ENCODE data around the gene HOXD13.

The HOXD13 gene

DNA sequence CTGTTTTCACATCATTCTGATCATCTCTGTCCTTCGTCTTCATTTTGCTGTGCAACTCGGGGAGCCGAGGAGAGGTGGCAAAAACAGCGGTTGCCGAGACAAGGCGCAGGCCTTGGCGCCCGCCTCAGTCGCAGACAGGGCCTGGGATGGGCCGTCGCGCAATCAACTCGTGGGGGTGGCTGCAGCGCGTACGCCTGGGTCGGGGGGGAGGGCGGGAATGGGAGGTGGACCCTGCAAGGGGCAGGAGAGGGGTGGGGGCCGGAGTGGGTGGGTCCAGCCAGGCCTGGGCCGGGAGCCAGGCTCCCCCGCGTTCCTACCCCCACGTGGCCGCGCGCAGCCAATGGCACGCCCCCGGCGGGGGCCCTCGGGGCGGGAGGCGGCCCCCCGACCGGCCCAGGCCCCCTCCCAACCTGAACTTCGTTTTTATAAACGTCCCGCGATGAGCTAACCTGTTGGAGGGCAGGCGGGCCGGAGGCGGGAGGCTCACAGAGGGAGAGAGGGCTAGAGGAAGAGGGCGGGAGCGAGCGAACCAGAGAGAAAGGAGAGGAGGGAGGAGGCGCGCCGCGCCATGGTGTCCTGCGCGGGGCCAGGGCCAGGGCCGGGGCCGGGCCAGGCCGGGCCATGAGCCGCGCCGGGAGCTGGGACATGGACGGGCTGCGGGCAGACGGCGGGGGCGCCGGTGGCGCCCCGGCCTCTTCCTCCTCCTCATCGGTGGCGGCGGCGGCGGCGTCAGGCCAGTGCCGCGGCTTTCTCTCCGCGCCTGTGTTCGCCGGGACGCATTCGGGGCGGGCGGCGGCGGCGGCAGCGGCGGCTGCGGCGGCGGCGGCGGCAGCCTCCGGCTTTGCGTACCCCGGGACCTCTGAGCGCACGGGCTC is at the start of gene HOXD13:
TSS of gene HOXD13 (plus strand) at position 452 of the 875 bp plus-strand sequence. CDS start at position 622, 170 bp downstream.
- DNase-seq = peak in 1 of 3 experiments; percentile 16

DNA sequence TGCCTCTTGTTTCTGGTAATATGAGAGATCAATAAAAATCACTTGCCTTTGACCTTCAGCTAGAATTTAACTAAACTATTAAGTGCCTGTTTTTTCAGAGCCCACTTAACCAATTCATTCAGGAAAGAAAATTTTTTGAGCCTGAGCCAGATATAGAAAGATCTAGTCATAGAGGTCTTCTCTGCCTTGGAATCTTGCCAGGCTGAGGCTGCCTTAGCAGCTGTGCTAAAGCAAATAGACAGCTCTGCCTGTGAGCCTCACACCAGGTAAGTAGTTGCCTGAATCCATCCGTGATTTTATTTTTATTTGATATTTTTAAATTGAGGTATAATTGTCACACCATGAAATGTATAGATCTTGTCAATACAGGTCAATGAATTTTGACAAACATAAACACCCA is 36.1 kb upstream of the HOXD13 start:
- DNase-seq = peak; percentile 51 to 89 (median 52)

DNA sequence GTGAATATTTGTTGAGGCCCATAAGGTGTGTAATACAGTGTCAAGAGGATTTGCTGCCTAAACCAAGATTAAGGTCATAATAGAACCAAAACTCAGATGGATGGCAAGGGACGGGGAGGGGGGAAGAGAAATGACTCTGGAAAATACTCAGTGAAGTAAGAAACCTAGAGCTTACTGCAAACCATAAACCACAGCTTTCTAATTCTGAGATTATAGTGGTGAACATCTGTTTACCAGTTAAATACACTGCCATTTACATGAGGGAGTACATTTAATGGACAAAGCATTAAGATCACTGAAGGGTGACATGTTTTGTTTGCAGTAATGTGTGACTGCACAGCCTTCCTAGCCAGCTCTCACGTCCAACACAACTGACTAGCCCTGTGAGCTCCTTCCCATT is 28.6 kb upstream of the HOXD13 start:
- DNase-seq = peak; percentile 5 to 51 (median 5)

- DNase-seq = no peak
These were observed 25.6 kb upstream of the HOXD13 start for GRCh38 chr2:176066645-176067588.

DNA sequence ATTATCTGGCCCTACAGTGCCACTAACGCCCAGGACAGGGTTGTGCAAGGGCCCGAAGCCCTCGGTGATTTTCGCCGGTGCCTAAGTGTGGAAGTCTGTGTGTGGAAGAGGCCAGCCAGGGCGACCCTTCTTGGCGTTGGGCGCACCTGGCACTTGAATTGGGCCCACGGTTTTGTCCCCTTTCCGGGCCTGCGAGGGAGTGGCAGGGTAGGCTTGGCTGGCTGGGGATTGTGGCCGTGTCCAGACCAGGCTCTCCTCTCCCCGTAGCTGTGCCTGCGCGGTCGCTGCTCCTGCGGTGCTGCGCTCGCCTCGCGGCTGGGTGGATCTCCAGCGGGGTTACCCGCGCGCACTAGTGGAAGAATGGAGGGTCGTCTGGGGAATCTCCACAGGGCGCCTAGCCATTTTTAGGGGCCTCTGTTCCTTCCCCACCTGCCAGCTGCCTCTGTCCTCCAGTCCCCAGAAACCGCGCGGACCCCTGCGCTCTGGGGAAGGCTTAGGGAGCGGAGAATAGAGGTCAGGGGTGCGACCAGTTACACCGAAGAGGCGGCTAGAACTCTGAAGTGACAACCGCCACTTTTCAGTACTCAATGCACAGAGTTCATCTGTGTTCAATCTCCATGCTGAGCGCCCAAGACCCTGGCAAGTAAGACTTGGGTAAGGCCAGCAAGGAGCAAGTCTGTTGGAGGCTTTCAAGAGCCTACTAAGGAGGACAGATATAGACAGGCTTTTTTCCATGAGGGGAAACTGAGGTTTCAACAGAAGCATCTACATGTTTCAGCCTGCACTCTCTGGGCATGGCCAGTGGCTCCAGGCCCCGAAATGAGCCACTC is 24.7 kb upstream of the HOXD13 start:
- no peak for DNase-seq

DNA sequence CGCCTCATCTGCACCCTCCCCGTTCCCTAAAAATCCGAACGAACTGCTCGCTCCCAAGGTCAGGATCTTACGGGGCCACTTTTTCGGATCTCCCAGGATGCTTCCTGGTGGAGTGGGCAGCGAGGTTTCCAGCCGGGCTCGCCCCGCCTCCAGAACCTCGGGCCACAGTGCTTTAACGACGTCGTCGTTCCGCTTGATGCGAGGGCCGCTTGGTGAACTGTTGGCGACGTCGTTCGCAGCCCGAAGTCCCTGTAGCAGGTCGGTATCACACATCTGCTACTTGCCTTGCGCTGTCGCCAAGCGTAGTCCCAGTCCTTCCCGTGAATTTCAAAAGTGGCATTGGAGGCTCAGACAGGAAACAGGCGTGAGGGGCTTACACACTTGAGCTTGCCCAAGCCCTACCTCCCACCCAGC is 24.1 kb upstream of the HOXD13 start:
- DNase-seq = no peak

- DNase-seq = no peak
These were observed 20.9 kb upstream of the HOXD13 start for GRCh38 chr2:176071330-176072291.

- no peak for DNase-seq
These were observed 20.2 kb upstream of the HOXD13 start for GRCh38 chr2:176072292-176072669.

DNA sequence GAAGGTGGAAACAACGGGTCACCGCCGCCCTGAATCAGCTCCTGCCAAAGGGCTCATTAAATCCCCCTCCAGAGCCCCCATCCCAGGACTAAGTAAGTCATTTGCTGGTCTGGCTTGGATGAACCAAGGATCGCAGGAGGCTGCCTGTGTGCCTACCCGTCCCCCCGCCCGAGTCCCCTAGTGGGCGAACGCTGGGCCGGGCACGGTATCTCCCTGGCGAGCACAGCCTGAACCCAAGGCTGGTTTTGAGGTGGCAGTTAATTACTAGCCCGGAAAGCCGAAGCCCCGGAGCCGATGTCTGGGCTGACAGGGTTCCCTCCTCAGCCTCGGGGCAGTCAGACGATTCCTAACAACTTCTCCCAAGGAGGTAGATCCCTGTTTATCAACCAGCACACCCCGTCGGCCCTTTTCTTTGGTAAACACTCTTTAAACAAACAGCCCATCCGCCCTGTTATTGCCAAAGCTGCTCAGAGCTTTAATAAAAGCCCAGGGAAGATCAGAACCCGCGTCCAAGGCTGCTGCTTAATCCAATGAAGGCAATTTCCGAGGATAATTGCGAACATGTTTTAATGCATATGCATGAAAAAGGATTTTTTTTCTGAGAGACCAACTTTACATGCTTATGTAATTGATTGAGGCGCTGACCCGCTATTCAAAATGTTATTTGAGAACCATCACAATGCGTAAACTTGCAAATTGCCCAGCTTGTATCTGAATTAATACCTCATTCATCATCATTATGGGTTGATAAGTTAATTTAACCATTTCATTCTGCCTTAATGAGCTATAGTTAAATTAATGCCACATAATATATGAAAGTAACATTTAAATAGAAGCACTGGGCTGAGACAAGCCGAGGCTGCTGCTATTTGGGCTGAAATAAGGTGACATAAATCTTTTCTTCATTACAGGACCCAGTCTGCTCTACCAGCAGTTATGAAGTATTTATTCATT is 19.3 kb upstream of the HOXD13 start:
- DNase-seq = peak in 1 of 3 experiments; percentile 17

DNA sequence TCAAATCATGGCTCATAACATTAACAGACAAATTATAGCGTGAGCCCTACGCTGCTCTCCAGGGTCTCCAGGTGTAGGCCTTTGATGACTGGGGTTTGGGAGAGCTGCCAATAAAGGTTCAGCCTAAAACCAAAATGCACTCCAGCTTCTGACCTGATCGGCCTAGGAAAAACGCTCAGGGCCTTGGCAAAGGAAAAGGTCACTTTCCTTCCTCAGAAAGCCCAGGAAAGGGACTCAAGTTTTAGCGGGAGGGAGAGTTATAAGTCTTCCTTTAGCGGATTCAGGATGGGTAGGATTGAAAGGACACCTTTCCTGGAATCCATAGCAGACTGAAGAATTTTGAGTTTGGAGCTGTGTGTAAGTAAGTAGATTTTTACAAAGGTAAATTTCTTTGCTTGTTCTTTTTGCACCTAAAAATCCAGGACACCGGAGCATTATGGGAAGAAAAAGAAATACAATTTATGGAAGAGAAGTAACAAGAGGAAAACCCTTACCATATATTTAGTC is 17.5 kb upstream of the HOXD13 start:
- no peak for DNase-seq

GRCh38 chr2:176075481-176075880 is 17.0 kb upstream of the HOXD13 start:
- DNase-seq = no peak

- no peak for DNase-seq
These were observed 16.5 kb upstream of the HOXD13 start for GRCh38 chr2:176076063-176076462.

- no peak for DNase-seq
These were observed 15.7 kb upstream of the HOXD13 start for GRCh38 chr2:176076796-176077195.

DNA sequence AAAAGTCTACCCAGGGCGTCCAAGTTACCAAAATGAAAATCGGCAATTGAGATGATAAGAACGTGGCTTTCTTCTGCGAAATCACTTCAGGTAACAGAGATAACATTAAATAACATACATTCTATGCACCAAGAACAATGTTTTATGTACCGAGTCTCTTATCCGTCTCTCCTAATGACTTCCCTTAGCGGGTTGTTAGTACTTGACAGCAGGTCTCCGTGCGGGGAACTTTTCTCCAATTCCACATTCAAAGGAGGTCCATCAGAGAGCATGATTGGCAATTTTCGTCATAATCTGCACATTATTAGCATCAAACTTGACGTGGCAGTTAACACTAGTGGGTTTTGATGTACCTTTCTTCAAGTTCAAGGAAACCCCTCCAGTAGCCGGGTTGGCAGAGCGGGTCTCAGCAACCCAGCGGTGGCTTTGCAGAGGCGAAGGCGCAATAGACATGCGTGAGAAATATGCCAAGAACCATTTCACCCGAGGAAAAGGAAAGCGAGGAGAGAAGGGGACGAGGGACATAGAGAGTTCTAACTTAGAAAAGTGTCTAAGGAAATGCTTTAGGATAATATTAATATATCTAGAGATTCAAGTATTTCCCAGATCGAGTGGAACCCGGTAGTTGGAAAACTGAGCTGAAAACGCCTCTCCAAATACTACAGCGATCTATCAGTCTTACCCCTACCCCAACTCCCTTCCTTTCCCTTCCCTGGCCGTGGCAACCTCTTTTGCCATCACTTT is 13.8 kb upstream of the HOXD13 start:
- peak; percentile 36 to 69 (median 65) for DNase-seq

DNA sequence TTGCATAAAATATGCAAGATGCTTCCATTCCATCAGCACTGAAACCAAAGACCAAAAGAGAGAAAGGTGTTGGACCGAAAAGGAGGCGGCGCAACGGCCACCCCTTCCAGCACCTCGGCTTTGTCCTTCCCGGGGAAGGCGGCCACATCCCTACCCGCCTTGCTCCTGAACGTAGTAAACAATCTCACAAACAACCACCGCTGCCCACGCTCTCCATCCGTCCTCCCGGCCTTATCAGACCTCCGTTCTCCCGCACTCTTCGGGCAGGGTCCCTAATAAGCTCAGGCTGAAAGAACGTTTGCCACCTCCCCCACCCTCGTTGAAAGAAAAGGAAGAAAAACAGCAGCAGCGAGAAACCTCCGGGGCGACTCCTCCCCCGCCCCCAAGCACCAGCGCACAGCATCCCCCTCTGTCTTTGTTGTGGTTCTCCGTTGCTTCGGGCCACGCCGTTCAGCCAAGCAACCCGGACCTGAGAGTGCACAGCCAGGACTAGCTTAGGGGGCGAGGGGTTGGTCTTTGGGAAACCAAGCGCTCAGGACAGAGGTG is 13.2 kb upstream of the HOXD13 start:
- peak; percentile 50 to 93 (median 85) for DNase-seq

- DNase-seq = peak; percentile 76 to 93 (median 87)
These were observed 12.5 kb upstream of the HOXD13 start for GRCh38 chr2:176079831-176080539.

DNA sequence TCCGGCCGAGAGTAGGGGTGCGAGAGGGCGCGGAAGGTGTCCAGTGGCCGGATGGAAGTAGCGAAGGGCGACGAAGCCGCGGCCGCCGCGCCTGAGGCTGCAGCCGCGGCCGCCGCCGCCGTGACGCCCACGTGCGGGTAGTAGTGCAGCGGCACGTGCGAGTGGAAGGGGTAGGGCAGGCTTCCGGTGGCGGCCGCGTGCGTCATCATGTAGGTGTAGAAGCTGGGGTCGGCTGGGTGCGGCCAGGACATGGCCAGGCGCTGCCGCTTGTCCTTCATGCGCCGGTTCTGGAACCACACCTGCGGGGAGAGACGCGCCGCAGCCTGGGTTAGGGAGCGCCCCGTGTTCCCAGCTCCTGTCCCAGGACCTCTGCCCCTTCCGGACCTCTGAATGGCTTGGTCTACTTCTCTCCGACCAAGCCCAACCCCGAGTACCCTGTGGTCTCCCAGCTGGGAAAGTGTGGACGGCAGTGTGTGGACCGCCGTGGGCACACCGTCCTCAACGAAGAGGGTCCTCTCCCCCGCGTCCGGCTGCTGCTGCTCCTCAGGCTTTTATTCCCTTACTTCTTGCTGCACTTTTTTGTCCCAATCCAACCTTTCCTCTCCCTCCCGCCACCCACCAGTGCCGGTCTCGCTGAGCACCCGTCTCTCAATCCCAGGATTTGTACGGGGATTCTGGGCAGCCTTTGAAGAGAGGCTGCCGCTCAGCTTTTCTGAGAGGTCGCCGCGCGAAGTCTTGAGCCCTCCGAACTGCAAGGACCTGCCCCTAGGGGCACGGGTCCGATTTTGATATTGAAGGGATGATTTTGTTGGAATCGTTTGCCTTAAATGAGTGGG is 11.8 kb upstream of the HOXD13 start:
- DNase-seq = no peak

Measured in NCI-H1417 (cell line).